HFF-Myc (cell line): Measurements from ENCODE around the gene AMIGO1.

Experiments used
- DNase-seq: peaks from one replicate; pipeline ENCODE4 v3.0.0-alpha.2; 2011; ENCODE audit warnings: low read depth; ENCODE audit errors: extremely low read depth
- H3K4me3 ChIP-seq: replicated peaks from 2 replicates; pipeline ENCODE4 v1.5.1; 2011; ENCODE audit warnings: low read depth, mild to moderate bottlenecking, control low read depth, low read length
- CTCF ChIP-seq: IDR thresholded peaks from 2 replicates; pipeline ENCODE4 v1.5.1; 2012; ENCODE audit warnings: mild to moderate bottlenecking, low read depth, low read length, control low read depth; ENCODE audit errors: missing control alignments

AMIGO1 gene

GRCh38 chr1:109490934-109491302 is 18.6 kb downstream of the AMIGO1 start:
- DNase-seq: no peak
- TF ChIP-seq CTCF: no peak
- no peak overlapping the region for H3K4me3 ChIP-seq

- TF ChIP-seq CTCF: peak; percentile 89
- no peak for DNase-seq
- no peak overlapping the region for H3K4me3 ChIP-seq
Observed at GRCh38 chr1:109490029-109490933, 19.2 kb downstream of the AMIGO1 start.

GRCh38 chr1:109488696-109489095 is 20.8 kb downstream of the AMIGO1 start:
- no peak for TF ChIP-seq CTCF

GRCh38 chr1:109488201-109488600 is 21.3 kb downstream of the AMIGO1 start:
- TF ChIP-seq CTCF: no peak
- DNase-seq: no peak

More at GRCh38 chr1:109488696-109489095, 20.8 kb downstream of the AMIGO1 start:
- DNase-seq: no peak
- no peak overlapping the region for H3K4me3 ChIP-seq

GRCh38 chr1:109487261-109487660 is 22.3 kb downstream of the AMIGO1 start:
- no peak for DNase-seq
- H3K4me3 ChIP-seq: no peak overlapping the region
- no peak for TF ChIP-seq CTCF

More at GRCh38 chr1:109488201-109488600, 21.3 kb downstream of the AMIGO1 start:
- H3K4me3 ChIP-seq: no peak overlapping the region

GRCh38 chr1:109485001-109485400 is 24.5 kb downstream of the AMIGO1 start:
- TF ChIP-seq CTCF: no peak
- H3K4me3 ChIP-seq: peak overlapping the region; percentile 83
- no peak for DNase-seq
